Measurements from ENCODE around the gene LRRC71.

DNA sequence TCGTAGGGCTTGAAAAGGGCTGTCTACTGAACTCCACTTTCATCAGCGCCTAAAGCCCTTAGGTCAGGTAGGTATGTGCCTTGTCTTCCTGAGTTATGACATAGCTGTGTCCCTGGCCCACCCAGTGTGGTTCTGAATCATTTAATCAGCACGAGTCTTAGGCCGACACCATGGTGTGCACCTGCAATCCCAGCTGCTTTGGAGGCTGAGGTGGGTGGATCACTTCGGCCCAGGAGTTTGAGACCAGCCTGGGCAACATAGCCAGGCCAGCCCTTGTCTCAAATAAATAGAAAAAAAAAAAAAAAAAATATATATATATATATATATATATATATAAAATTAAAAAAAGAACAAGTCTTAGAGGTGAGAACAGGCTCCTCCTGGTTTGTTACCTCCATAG is 15.8 kb downstream of the LRRC71 start:
- TF ChIP-seq POLR2AphosphoS5 (IDR thresholded peaks at IDR 0.05; ENCODE audit: low read depth) = no peak
- no peak for TF ChIP-seq ZNF114 (CRISPR knock-in tag; IDR thresholded peaks at IDR 0.05)
- no peak for TF ChIP-seq EZH2phosphoT487 (IDR thresholded peaks at IDR 0.05; ENCODE audit: unreplicated experiment)
- TF ChIP-seq, protein P1, sequence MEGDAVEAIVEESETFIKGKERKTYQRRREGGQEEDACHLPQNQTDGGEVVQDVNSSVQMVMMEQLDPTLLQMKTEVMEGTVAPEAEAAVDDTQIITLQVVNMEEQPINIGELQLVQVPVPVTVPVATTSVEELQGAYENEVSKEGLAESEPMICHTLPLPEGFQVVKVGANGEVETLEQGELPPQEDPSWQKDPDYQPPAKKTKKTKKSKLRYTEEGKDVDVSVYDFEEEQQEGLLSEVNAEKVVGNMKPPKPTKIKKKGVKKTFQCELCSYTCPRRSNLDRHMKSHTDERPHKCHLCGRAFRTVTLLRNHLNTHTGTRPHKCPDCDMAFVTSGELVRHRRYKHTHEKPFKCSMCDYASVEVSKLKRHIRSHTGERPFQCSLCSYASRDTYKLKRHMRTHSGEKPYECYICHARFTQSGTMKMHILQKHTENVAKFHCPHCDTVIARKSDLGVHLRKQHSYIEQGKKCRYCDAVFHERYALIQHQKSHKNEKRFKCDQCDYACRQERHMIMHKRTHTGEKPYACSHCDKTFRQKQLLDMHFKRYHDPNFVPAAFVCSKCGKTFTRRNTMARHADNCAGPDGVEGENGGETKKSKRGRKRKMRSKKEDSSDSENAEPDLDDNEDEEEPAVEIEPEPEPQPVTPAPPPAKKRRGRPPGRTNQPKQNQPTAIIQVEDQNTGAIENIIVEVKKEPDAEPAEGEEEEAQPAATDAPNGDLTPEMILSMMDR (conservative IDR thresholded peaks at IDR 0.05; ENCODE audit: low read depth in 2 of 2) = no peak
- TF ChIP-seq, protein P2, sequence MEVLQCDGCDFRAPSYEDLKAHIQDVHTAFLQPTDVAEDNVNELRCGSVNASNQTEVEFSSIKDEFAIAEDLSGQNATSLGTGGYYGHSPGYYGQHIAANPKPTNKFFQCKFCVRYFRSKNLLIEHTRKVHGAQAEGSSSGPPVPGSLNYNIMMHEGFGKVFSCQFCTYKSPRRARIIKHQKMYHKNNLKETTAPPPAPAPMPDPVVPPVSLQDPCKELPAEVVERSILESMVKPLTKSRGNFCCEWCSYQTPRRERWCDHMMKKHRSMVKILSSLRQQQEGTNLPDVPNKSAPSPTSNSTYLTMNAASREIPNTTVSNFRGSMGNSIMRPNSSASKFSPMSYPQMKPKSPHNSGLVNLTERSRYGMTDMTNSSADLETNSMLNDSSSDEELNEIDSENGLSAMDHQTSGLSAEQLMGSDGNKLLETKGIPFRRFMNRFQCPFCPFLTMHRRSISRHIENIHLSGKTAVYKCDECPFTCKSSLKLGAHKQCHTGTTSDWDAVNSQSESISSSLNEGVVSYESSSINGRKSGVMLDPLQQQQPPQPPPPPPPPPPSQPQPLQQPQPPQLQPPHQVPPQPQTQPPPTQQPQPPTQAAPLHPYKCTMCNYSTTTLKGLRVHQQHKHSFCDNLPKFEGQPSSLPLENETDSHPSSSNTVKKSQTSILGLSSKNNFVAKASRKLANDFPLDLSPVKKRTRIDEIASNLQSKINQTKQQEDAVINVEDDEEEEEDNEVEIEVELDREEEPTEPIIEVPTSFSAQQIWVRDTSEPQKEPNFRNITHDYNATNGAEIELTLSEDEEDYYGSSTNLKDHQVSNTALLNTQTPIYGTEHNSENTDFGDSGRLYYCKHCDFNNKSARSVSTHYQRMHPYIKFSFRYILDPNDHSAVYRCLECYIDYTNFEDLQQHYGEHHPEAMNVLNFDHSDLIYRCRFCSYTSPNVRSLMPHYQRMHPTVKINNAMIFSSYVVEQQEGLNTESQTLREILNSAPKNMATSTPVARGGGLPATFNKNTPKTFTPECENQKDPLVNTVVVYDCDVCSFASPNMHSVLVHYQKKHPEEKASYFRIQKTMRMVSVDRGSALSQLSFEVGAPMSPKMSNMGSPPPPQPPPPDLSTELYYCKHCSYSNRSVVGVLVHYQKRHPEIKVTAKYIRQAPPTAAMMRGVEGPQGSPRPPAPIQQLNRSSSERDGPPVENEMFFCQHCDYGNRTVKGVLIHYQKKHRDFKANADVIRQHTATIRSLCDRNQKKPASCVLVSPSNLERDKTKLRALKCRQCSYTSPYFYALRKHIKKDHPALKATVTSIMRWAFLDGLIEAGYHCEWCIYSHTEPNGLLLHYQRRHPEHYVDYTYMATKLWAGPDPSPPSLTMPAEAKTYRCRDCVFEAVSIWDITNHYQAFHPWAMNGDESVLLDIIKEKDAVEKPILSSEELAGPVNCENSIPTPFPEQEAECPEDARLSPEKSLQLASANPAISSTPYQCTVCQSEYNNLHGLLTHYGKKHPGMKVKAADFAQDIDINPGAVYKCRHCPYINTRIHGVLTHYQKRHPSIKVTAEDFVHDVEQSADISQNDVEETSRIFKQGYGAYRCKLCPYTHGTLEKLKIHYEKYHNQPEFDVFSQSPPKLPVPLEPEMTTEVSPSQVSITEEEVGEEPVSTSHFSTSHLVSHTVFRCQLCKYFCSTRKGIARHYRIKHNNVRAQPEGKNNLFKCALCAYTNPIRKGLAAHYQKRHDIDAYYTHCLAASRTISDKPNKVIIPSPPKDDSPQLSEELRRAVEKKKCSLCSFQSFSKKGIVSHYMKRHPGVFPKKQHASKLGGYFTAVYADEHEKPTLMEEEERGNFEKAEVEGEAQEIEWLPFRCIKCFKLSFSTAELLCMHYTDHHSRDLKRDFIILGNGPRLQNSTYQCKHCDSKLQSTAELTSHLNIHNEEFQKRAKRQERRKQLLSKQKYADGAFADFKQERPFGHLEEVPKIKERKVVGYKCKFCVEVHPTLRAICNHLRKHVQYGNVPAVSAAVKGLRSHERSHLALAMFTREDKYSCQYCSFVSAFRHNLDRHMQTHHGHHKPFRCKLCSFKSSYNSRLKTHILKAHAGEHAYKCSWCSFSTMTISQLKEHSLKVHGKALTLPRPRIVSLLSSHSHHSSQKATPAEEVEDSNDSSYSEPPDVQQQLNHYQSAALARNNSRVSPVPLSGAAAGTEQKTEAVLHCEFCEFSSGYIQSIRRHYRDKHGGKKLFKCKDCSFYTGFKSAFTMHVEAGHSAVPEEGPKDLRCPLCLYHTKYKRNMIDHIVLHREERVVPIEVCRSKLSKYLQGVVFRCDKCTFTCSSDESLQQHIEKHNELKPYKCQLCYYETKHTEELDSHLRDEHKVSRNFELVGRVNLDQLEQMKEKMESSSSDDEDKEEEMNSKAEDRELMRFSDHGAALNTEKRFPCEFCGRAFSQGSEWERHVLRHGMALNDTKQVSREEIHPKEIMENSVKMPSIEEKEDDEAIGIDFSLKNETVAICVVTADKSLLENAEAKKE (CRISPR knock-in tag; IDR thresholded peaks at IDR 0.05) = no peak
- TF ChIP-seq EZH2 (IDR thresholded peaks at IDR 0.05; ENCODE audit: low read depth, unreplicated experiment) = no peak
- TF ChIP-seq NANOG (IDR thresholded peaks at IDR 0.05; ENCODE audit: borderline replicate concordance) = no peak

Measured in GM23338 (cell line).